Fibroblast of the conjunctiva (primary cell): Measurements from ENCODE around the gene HOXD4.

Experiments used
- DNase-seq: peaks from one replicate; pipeline ENCODE4 v3.0.0-alpha.2; 2010; ENCODE audit warnings: low read depth

The HOXD4 gene

GRCh38 chr2:176170602-176171305 lies 19.4 kb downstream of the HOXD4 start:
- DNase-seq, result no peak

GRCh38 chr2:176171351-176172006 lies 20.1 kb downstream of the HOXD4 start:
- no peak for DNase-seq

GRCh38 chr2:176172007-176172894 lies 20.9 kb downstream of the HOXD4 start:
- DNase-seq, result no peak

GRCh38 chr2:176172895-176173566 lies 21.7 kb downstream of the HOXD4 start:
- no peak for DNase-seq

- no peak for DNase-seq
Observed at GRCh38 chr2:176173567-176174381, 22.4 kb downstream of the HOXD4 start.

- no peak for DNase-seq
Observed at GRCh38 chr2:176174382-176174823, 23.1 kb downstream of the HOXD4 start.

GRCh38 chr2:176174824-176175708 lies 23.7 kb downstream of the HOXD4 start:
- no peak for DNase-seq

GRCh38 chr2:176175709-176176607 lies 24.6 kb downstream of the HOXD4 start:
- no peak for DNase-seq

GRCh38 chr2:176177580-176178037 lies 26.3 kb downstream of the HOXD4 start:
- DNase-seq, result no peak

- no peak for DNase-seq
Observed at GRCh38 chr2:176178038-176178756, 26.8 kb downstream of the HOXD4 start.

GRCh38 chr2:176178757-176179295 lies 27.5 kb downstream of the HOXD4 start:
- no peak for DNase-seq

GRCh38 chr2:176181551-176181950 lies 30.2 kb downstream of the HOXD4 start:
- no peak for DNase-seq

- DNase-seq, result no peak
Observed at GRCh38 chr2:176182671-176183070, 31.3 kb downstream of the HOXD4 start.

GRCh38 chr2:176184749-176185148 lies 33.4 kb downstream of the HOXD4 start:
- no peak for DNase-seq

GRCh38 chr2:176186024-176186423 lies 34.7 kb downstream of the HOXD4 start:
- DNase-seq, result no peak

GRCh38 chr2:176187200-176187898 lies 36.0 kb downstream of the HOXD4 start:
- no peak for DNase-seq
